Measurements from ENCODE around the gene TOE1. TPM values are rescaled to one million over a fixed set of nuclear protein-coding genes. Genes with fewer than 3 reads are reported as not detected.

TOE1 gene
- total and polyA plus RNA-seq, 2 of the 8 experiments (the other 6 are each of a cell fraction or from before 2014, with no cell fraction given): 15.2 to 25.8 TPM

GRCh38 chr1:45364294-45364693 lies 24.3 kb downstream of the TOE1 start (continued):
- TF ChIP-seq SP4 (IDR thresholded peaks at IDR 0.05; ENCODE audit: low read length) (no peak), HDAC2 (IDR thresholded peaks at IDR 0.05; ENCODE audit: borderline replicate concordance in 1 of 2, low read depth in 2 of 2, low read length in 2 of 2) (no peak), TBP (IDR thresholded peaks at IDR 0.05; ENCODE audit: low read depth, low read length) (no peak)
